HG02973 (cell line): ENCODE data around the gene PCDH9.

Experiments used
- ATAC-seq: cut with Tn5 transposase; IDR thresholded peaks from one replicate; pipeline ENCODE4 v1.9.1; 2021; ENCODE audit warnings: moderate library complexity; ENCODE audit not compliant: unreplicated experiment

Gene PCDH9

GRCh38 chr13:67167420-67167819 lies 62.7 kb downstream of the PCDH9 start:
- ATAC-seq = no peak

GRCh38 chr13:67161176-67161575 lies 69.0 kb downstream of the PCDH9 start:
- no peak for ATAC-seq

GRCh38 chr13:67158903-67159302 lies 71.2 kb downstream of the PCDH9 start:
- no peak for ATAC-seq

- ATAC-seq = no peak
Observed at GRCh38 chr13:67156723-67157060, 73.4 kb downstream of the PCDH9 start.

DNA sequence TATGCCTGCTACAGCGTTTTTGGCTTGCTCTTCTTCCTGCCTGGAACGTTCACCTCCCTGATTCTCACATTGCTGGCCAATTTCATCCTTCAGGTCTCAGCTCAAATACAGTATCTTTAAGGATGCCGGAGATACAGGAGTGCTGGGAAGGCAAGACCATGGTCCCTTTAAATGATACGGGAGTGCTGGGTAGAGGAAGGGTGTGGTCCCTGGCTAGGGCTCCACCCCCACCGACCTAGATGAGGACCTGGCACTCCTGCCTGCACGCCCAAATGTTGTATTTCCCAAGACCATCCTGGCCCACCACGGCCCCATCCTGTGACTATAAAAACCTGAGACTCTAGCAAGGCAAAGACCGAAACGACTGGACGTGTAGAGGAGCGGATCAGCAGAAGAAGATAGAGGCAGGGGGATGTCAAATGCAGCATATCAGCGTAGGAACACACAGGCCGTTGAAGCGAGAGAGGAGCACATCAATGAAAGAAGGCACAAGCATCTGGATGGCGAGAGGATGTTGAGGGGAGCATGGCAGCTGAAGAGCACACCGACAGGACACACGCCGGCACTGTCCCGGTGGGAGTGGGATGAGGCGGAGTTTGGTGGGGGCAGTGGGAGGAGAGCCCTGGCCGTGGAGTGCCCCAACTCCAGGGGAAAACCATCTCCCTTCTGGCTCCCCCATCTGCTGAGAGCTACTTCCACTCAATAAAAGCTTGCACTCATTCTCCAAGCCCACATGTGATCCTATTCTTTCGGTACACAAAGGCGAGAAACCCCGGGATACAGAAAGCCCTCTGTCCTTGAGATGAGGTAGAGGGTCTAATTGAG lies 74.0 kb downstream of the PCDH9 start:
- ATAC-seq = no peak

DNA sequence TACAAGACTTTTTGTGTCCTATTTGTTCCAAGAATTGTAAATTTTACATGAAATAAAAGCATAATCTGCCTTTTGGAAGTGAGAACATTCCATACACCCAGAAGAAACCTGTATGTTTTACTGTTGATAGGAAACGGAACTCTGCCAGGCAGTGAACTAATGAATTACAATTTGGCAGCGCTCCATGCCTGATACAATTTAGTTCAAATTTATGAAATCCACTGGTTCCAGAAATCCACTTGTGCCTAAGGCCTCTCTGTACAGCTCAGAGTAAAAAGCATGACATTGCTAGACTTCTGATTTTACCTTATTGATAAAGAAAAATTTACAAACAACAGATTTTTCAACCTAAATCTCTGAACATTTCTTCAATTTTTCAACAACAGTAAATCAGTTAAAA lies 78.1 kb downstream of the PCDH9 start:
- no peak for ATAC-seq

DNA sequence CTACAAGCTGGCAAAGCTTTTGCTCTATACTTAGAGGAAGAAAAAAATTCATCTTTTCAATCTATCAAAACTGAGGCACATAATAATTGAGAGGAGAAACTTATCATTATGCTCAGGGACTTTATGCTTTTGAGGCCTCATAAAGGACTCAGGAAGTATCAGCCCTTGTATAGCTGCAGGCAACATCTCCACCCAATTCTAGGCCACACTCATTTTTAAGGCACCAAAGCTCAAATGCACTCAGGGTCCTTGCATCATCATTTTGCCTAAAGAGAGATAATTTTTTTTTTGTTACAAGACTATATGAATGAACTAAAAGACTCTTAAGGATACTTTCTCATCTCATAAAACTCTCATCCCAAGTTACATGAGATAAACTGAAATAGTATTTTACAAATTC lies 78.5 kb downstream of the PCDH9 start:
- ATAC-seq = no peak

GRCh38 chr13:67150608-67151007 lies 79.5 kb downstream of the PCDH9 start:
- ATAC-seq = no peak

GRCh38 chr13:67148161-67148571 lies 82.0 kb downstream of the PCDH9 start:
- ATAC-seq = no peak

DNA sequence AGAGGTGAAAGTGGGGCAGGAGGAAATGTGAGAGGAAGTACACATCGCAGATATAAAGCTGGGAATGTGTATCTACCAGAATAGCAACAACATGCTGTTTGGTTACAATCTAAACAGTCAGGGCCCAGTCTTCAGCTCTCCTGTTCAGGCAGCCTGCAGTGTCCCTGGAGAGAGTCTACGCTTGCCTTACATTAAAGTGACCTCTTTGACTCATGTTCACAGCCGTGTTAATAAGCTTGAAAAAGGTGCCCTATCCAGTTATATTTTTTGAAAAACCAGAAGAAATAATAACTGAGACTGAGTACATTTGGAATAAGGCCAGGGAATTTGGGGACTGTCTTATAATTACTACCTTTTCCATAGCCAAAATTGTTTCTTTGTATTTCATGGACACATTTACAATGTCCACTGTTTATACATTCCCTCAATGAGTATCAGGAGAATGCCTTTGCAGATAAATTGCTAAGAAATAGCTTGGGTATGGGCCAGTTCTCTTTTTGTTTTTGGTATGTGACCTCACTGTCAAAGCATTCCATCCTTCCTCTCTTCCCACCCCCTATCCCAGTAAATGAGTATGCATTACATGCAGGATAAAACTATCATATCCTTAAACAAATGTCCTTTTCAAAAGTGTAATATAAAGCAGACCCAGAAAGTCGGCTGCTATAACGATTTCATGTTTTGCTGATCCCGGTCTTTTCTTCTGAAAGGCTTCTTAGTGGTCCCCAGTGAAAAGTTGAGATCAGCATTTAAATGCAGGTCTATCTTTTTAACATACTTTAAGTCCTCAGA lies 82.6 kb downstream of the PCDH9 start:
- ATAC-seq = no peak

GRCh38 chr13:67146523-67147130 lies 83.5 kb downstream of the PCDH9 start:
- no peak for ATAC-seq

GRCh38 chr13:67145950-67146349 lies 84.2 kb downstream of the PCDH9 start:
- no peak for ATAC-seq

GRCh38 chr13:67143544-67144115 lies 86.5 kb downstream of the PCDH9 start:
- ATAC-seq = no peak

DNA sequence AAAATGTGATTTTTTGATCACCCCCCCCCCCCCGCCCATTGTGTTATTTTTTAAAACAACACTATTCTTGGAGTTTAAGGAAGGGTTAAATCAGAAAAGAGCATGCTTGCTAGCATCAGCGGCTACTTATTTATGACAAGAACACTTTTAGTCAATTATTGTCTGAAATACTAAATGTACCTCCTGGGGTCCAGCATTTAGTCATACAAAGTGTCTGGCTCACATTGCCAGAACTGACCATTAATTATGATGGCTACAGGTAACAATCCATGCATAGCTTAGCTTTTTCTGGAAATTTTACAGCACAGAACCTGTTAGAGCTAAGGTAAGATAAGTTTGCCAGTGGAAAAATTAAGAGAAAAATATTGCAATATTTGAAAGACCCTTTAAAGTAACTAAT lies 90.1 kb downstream of the PCDH9 start:
- ATAC-seq = no peak

DNA sequence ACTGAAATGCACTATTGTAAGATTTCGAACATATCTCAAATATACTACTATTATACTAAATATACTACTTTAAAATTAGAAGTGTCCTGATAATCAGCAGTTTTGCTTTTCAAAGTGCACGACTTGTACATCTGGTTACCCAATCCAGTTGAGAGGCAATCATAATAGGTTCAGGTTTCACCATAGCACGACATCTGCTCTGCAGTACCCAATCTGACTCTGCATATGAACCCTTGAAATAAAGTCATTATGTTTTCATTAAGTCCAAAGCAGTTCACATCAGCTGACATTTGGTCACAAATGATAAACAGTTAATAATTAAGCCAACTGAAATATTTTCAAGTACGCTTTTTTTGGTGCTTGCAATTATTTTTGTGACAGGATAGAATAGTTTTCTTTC lies 90.6 kb downstream of the PCDH9 start:
- no peak for ATAC-seq

- no peak for ATAC-seq
Observed at GRCh38 chr13:67138970-67139369, 91.2 kb downstream of the PCDH9 start.

- ATAC-seq = no peak
Observed at GRCh38 chr13:67137044-67137735, 92.9 kb downstream of the PCDH9 start.

GRCh38 chr13:67136157-67136556 lies 94.0 kb downstream of the PCDH9 start:
- ATAC-seq = no peak

GRCh38 chr13:67135356-67135755 lies 94.8 kb downstream of the PCDH9 start:
- no peak for ATAC-seq

DNA sequence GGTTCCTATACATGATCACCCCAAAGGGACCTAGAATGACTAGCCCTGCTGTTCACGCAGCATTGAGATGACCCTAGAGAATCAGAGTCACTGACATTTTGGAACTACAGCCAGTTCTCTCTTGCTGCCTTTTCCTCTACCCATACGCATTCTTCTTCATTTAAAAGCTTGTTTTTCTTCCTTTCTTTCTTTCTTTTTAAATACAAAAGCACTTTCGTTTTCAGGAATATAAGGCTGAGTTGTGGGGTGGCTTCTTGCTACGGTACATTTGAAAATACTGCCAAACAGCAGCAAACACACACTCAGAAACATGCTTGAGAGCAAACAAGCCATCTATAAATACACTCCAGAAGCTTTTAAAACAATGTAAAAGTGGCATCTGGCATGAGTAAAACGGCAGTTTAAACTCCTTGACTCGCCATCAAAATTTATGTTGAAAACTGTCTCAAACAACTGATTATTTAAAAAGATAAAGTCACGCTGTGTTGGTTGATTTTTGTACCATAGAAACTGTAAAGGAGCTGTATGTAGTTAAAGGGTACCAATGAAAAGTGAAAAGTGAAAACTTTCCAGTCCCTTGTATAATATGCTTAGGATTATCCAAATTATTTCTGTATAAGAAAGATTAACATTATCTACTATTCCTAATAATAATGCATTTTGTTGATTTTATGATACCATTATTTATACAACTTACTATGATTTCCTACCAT lies 95.6 kb downstream of the PCDH9 start:
- ATAC-seq = no peak
